ENCODE measurements around the gene GLUD1. TPM values are rescaled to one million over a fixed set of nuclear protein-coding genes. Genes with fewer than 3 reads are reported as not detected.
A peak's percentile ranks its signal among the peaks of the same experiment; 100 is the strongest.

Gene GLUD1
- total RNA-seq, 4 donors from 2014 or later, result 114 to 204 (median 130) TPM

- intact Hi-C loops (cut with DNase I), result loop anchor here (5.0 kb wide), 1 partner anchor 122 kb away; no protein-coding TSS in a partner anchor
- Histone ChIP-seq H3K4me3 (peak overlapping the region; percentile 73 to 92 (median 82)), H3K36me3 (peaks cover 0 to 22% (median 0%) of the 10 kb centered on the region in 3 donors), H3K27ac (peak overlapping the region; percentile 94 to 100 (median 100)), H3K27me3 (no peaks in the 10 kb centered on the region), H3K9me3 (no peaks in the 10 kb centered on the region), H3K4me1 (peaks cover 15 to 65% (median 20%) of the 10 kb centered on the region in 3 donors)
- 1 to 2% methylated on average over 8 to 11 of the region's 39 CpGs for WGBS, 2 donors
- peak; percentile 7 for DNase-seq
- TF ChIP-seq CTCF (IDR thresholded peaks at IDR 0.05) (no peak), POLR2A (IDR thresholded peaks at IDR 0.05) (peak in 2 of 4 donors; percentile 10 to 35)
These were observed 841 bp downstream of the GLUD1 start for GRCh38 chr10:87093632-87094372.

GRCh38 chr10:87092861-87093631 is 1.6 kb downstream of the GLUD1 start:
- Histone ChIP-seq H3K27me3 (no peaks in the 10 kb centered on the region), H3K36me3 (peaks cover 0 to 17% (median 0%) of the 10 kb centered on the region in 3 donors), H3K4me1 (peaks cover 15 to 66% (median 21%) of the 10 kb centered on the region in 3 donors), H3K27ac (peak overlapping the region; percentile 94 to 100 (median 100)), H3K9me3 (no peaks in the 10 kb centered on the region), H3K4me3 (peak overlapping the region; percentile 73 to 92 (median 82))
- intact Hi-C loops (cut with DNase I), result loop anchor here (5.0 kb wide), 1 partner anchor 121 kb away; no protein-coding TSS in a partner anchor
- WGBS, 2 donors, result 3 to 4% methylated on average over 9 of the region's 9 CpGs
- DNase-seq, result no peak
- TF ChIP-seq POLR2A (IDR thresholded peaks at IDR 0.05) (no peak), CTCF (IDR thresholded peaks at IDR 0.05) (no peak)

- Histone ChIP-seq H3K4me3 (peak overlapping the region; percentile 73 to 92 (median 82)), H3K27me3 (no peaks in the 10 kb centered on the region), H3K36me3 (peaks cover 0 to 17% (median 0%) of the 10 kb centered on the region in 3 donors), H3K27ac (peak overlapping the region; percentile 94 to 100 (median 100)), H3K9me3 (no peaks in the 10 kb centered on the region), H3K4me1 (peaks cover 15 to 60% (median 25%) of the 10 kb centered on the region in 3 donors)
- TF ChIP-seq CTCF (IDR thresholded peaks at IDR 0.05), result no peak
- TF ChIP-seq POLR2A (IDR thresholded peaks at IDR 0.05), result no peak
- intact Hi-C loops (cut with DNase I), result loop anchor here (5.0 kb wide), 1 partner anchor 120 kb away; no protein-coding TSS in a partner anchor
- 8 to 17% methylated on average over 7 of the region's 7 CpGs for WGBS, 2 donors
- no peak for DNase-seq
These were observed 2.2 kb downstream of the GLUD1 start for GRCh38 chr10:87092376-87092860.

GRCh38 chr10:87090779-87091178 is 3.9 kb downstream of the GLUD1 start:
- WGBS, 2 donors, result 54 to 62% methylated on average over 4 of the region's 4 CpGs
- H3K36me3 ChIP-seq, result peaks cover 0 to 18% (median 0%) of the 10 kb centered on the region in 3 donors
- no peaks in the 10 kb centered on the region for H3K9me3 ChIP-seq
- TF ChIP-seq POLR2A (IDR thresholded peaks at IDR 0.05) (no peak), CTCF (IDR thresholded peaks at IDR 0.05) (no peak)
- peak overlapping the region in 3 of 4 donors; percentile 94 to 100 (median 99) for H3K27ac ChIP-seq
- intact Hi-C loops (cut with DNase I), result loop anchor here (5.0 kb wide), 1 partner anchor 118 kb away; no protein-coding TSS in a partner anchor
- H3K4me1 ChIP-seq, result peaks cover 10 to 47% (median 17%) of the 10 kb centered on the region in 3 donors
- no peaks in the 10 kb centered on the region for H3K27me3 ChIP-seq
- H3K4me3 ChIP-seq, result no peak overlapping the region
- DNase-seq, result no peak

Data from esophagus squamous epithelium (tissue), 5 donors.